Retina (tissue), 1 donor: ENCODE measurements around the gene SRGAP1.

ENCODE experiments used
- DNase-seq: peaks from one replicate; pipeline ENCODE4 v3.0.0-alpha.2; 2016

The SRGAP1 gene

GRCh38 chr12:63912651-63913050 lies 68.2 kb downstream of the SRGAP1 start:
- DNase-seq = no peak

- DNase-seq = no peak
These were observed 69.4 kb downstream of the SRGAP1 start for GRCh38 chr12:63913929-63914328.

GRCh38 chr12:63915105-63915800 lies 70.8 kb downstream of the SRGAP1 start:
- peak; percentile 40 for DNase-seq

GRCh38 chr12:63916561-63917476 lies 72.3 kb downstream of the SRGAP1 start:
- DNase-seq = no peak

GRCh38 chr12:63917477-63917862 lies 73.0 kb downstream of the SRGAP1 start:
- no peak for DNase-seq

- DNase-seq = peak; percentile 33
These were observed 73.6 kb downstream of the SRGAP1 start for GRCh38 chr12:63917864-63918799.

- no peak for DNase-seq
These were observed 74.3 kb downstream of the SRGAP1 start for GRCh38 chr12:63918800-63919300.

- no peak for DNase-seq
These were observed 75.3 kb downstream of the SRGAP1 start for GRCh38 chr12:63919756-63920155.

- no peak for DNase-seq
These were observed 76.7 kb downstream of the SRGAP1 start for GRCh38 chr12:63921157-63921556.

GRCh38 chr12:63922474-63922873 lies 78.0 kb downstream of the SRGAP1 start:
- DNase-seq = no peak

- DNase-seq = no peak
These were observed 80.3 kb downstream of the SRGAP1 start for GRCh38 chr12:63924781-63925180.

GRCh38 chr12:63927511-63927910 lies 83.0 kb downstream of the SRGAP1 start:
- no peak for DNase-seq

GRCh38 chr12:63928305-63928704 lies 83.8 kb downstream of the SRGAP1 start:
- DNase-seq = no peak

- DNase-seq = no peak
These were observed 84.9 kb downstream of the SRGAP1 start for GRCh38 chr12:63929426-63929825.

GRCh38 chr12:63930971-63931370 lies 86.5 kb downstream of the SRGAP1 start:
- no peak for DNase-seq

- no peak for DNase-seq
These were observed 87.2 kb downstream of the SRGAP1 start for GRCh38 chr12:63931703-63932102.

- DNase-seq = no peak
These were observed 90.4 kb downstream of the SRGAP1 start for GRCh38 chr12:63934936-63935335.

- no peak for DNase-seq
These were observed 90.9 kb downstream of the SRGAP1 start for GRCh38 chr12:63935361-63935760.

GRCh38 chr12:63937378-63938316 lies 93.1 kb downstream of the SRGAP1 start:
- peak; percentile 28 for DNase-seq

GRCh38 chr12:63940310-63941005 lies 96.0 kb downstream of the SRGAP1 start:
- peak; percentile 81 for DNase-seq
